NCI-H2196 (cell line): ENCODE results near the gene QRICH2.
A peak's percentile ranks its signal among the peaks of the same experiment; 100 is the strongest.
"Not testable (repeated sequence)": the region's sequence is repeated elsewhere in the genome, so short reads cannot be mapped to it uniquely, and the experiment has no call there.

Source experiments
- DNase-seq: peaks from one replicate; lab custom pipeline; 2025; ENCODE audit not compliant: unreplicated experiment; lab: John Stamatoyannopoulos, UW

Gene QRICH2, protein sequence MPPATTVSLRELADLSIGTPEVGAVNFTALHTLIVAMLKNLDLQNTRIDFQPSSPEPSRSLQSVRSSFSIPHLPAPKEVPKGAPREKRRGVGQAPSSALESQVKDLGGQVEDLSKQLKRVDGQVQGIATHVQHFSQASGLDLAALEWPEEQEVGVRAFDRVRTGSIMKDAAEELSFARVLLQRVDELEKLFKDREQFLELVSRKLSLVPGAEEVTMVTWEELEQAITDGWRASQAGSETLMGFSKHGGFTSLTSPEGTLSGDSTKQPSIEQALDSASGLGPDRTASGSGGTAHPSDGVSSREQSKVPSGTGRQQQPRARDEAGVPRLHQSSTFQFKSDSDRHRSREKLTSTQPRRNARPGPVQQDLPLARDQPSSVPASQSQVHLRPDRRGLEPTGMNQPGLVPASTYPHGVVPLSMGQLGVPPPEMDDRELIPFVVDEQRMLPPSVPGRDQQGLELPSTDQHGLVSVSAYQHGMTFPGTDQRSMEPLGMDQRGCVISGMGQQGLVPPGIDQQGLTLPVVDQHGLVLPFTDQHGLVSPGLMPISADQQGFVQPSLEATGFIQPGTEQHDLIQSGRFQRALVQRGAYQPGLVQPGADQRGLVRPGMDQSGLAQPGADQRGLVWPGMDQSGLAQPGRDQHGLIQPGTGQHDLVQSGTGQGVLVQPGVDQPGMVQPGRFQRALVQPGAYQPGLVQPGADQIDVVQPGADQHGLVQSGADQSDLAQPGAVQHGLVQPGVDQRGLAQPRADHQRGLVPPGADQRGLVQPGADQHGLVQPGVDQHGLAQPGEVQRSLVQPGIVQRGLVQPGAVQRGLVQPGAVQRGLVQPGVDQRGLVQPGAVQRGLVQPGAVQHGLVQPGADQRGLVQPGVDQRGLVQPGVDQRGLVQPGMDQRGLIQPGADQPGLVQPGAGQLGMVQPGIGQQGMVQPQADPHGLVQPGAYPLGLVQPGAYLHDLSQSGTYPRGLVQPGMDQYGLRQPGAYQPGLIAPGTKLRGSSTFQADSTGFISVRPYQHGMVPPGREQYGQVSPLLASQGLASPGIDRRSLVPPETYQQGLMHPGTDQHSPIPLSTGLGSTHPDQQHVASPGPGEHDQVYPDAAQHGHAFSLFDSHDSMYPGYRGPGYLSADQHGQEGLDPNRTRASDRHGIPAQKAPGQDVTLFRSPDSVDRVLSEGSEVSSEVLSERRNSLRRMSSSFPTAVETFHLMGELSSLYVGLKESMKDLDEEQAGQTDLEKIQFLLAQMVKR (N-terminal part only)

DNA sequence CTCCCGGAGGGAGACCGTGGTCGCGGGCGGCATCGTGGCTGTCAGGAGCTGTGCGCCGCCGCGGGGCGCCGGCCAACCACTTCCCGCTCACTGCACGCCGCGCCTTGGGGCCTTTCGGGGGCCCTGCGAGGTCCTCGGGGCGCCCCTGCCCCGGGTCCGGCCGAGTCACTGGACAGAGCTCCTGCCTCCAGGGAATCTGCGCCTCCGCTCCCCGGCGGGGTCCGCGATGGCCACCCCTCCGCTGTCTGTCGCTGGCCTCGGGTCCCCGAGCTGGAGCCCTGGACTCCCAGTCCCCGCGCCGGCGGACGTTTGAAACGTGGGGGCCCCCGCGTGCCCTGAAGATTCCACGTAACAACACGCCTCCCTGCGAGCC, at the start of gene QRICH2:
Gene QRICH2 (minus strand): TSS at position 311 of the 373 bp plus-strand sequence. CDS start 278 bp downstream, at position 33.
- DNase-seq = no peak

DNA sequence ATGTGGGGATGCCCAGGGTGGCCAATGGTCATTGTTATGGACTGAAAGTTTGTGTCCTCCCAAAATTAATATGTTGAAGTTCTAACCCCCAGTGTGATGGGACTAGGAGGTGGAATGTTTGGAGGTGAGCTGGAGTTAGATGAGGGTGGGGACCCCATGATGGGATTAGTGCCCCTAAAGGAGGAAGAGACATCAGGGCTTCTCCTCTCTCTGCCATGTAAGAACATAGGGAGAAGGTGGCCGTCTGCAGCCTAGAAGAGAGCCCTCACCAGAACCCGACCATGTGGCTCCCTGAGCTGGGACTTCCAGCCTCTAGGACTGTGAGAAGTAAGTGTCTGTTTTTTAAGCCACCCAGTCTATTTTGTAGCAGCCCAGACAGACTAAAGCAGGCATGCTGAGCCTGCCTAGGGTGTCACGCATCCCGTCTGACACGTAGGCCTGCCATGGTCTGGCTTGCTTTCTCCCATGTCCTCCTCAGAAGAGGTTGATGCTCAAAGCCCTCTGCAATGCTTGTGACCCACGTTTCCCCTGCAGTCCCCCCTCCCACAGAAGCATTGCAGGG, 49.6 kb upstream of the QRICH2 start:
- no peak for DNase-seq

DNA sequence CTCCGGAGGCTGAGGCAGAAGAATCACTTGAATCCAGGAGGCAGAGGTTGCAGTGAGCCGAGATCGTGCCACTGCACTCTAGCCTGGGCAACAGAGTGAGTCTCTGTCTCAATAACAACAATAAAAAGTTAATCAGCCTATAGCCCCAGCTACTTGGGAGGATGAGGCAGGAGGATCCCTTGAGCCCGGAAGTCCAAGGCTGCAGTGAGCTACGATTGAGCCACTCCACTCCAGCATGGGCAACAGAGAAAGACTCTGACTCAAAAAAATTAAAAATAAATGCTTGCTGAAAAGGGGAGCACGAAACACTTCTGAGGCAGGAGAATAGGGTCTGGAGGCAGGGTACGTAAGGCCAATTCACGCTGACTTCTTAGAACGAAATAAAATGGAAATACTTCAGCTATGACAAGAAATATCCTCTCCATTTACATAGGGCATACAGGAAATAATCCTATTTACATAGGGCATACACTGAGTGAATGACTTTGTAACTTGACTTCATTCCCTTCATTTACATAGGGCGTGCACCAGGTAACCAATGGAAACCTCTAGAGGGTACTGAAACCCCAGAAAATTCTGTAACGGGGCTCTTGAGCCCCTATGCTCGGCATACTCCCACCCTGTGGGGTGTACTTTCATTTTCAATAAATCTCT, 48.9 kb upstream of the QRICH2 start:
- DNase-seq = no peak

DNA sequence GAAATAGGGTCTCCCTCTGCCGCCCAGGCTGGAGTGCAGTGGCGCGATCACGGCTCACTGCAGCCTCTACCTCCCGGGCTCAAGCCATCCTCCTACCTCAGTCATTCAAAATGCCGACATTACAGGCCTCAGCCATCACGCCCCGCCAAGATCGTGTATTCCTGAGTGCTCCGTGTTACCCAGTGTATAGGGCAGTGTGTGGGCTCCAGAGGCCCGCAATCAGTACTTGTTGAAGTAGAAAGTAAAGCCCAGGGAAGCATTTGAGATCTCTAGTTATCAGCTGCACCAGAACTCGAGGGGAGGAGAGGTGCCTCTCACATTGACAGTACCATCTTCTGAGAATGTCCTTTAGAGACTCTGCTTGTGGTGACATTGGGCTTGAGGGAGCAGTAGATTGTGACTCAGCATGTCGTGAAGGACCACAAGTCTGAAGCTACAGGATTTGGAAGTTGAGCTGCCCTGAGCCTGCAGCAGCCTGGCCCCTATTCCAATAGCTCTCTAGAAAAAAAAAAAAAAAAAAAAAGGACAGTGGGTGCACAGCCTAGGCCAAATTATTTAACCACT, 46.8 kb upstream of the QRICH2 start:
- no peak for DNase-seq

DNA sequence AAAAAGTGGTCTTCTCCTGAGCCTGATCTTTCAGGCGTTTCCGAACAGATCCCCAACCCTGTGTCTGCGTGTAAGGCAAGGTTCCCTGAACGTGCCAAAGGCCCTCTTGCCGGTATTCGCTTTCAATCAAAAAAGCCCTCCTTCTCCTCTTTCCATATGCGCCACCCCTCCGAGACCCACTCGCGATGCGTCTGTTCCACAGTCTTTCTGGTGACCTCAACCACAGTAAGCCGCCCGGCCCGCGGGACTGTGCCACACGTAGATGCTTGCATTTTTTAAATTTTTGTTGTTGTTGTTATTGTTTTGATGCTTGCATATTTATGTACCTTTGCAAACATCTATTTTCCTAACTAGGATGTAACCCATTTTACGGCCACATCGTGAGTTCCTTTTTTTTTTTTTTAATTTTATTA, 46.2 kb upstream of the QRICH2 start:
- no peak for DNase-seq

DNA sequence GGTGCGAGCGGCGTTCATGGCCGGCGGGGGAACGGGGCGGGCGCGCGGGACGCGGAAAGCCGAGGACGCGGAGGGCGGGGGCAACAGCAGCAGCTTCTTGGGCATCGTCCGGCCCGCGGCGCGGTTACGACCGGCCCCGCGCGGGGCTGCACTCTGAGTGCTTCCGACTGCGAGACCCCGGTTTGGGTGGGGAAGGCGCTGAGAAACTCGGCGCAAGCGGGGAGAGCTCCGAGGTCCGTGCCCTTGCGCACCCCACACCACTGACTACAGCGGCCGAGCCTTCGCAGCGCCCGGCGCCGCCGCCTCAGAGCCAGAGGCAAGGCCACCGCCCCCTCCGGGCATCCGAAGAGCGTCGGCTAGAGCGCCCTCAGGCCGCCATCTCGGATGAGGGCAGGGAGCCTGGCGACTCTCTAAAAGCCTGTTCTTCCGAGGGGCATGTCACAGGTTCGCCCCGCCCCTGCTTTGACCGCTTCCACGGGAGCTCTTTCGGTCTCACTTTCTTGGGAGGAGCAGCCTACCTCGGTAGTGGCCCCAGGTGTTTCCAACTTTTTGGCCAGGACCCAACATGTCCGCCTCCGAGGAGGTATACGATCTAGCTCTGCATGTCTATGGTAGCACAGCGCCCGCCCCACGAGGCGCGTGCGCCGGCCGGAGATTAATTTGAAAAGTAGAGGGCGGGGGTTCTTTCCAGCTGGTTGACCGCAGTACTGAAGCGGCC, 45.7 kb upstream of the QRICH2 start, which contains the start of gene PRPSAP1:
Gene PRPSAP1 (minus strand): TSS at position 318 of the 718 bp plus-strand sequence. CDS start 213 bp downstream, at position 105.
- peak; percentile 99 for DNase-seq

DNA sequence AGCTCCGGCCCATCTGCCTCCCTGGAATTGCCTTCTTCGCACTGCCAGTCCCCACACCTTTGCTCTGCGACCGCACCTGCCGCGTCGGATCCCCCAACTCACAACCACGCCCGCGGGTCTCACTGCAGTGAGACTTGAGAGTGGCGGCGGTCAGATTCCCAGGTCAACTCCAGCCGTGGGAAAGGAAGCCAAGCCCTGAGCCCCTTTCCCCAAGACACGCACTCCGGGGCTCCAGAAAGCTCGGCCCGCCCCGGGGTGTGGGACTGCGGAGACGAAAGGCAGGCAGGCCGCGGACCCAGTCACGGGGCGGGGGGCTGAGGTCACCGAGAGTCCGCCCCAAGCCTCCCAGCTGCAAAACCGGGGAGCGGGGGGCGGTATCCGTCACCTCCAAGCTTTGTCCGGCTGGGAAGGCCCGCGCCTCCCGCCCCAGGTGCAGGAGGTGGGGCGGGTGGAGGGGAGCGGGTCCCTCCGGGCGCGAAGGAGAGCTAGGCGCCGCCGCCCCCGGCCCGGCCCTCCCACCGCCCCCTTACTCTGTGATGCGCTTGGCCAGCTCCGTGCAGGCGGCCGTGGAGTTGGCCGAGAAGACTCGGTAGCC, 45.0 kb upstream of the QRICH2 start:
- DNase-seq = no peak

DNA sequence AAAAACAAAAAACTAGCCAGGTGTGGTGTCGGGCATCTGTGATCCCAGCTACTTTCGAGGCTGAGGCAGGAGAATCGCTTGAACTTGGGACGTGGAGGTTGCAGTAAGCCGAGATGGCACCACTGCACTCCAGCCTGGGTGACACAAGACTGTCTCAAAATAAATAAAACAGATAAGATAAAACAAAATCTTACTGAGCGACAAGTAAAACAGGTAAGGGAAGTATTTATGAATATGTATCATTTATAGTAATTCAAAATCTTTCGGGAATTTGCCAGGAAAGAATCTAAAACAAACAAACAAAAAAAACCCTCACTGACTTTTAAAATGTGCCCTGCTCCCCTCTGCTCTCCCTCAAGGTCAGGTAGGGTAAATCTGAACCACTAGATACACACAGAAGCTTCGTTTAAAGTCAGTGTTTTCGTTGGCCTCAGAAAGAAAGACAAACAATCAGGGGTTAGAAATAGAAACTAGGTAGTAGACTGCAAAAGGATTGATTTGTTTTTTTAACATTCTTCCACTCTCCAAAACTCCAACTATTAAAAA, 43.5 kb upstream of the QRICH2 start:
- DNase-seq = no peak

DNA sequence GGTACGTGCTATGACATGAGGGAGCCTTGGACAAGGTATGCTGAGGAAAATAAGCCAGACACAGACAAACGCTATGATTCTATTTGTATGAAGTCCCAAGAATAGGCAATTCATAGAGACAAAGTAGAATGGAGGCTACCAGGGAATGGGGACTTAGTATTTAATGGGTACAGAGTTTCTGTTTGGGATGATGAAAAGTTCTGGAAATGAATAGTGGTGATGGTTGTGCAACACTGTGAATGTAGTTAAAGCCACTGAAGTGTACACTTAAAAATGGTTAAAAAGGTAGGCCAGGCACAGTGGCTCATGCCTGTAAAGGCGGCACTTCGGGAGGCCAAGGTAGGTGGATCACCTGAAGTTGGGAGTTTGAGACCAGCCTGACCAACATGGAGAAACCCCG, 42.4 kb upstream of the QRICH2 start:
- no peak for DNase-seq

DNA sequence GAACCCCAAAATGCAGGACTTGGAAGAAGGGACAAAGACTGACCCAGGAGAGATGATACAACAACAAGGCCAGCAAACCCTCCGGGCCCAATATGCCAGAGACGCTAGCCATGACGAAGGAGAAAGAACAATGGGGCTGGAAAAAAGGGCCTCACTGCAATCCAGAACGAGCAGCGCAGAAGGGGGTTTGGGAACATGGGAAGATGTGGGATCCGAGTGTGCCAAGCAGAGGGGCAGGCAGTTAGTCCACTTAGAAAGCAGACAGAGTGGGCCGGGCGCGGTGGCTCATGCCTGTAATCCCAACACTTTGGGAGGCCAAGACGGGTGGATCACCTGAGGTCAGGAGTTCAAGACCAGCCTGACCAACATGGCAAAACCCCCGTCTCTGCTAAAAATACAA, 38.9 kb upstream of the QRICH2 start:
- not testable (repeated sequence) for DNase-seq

DNA sequence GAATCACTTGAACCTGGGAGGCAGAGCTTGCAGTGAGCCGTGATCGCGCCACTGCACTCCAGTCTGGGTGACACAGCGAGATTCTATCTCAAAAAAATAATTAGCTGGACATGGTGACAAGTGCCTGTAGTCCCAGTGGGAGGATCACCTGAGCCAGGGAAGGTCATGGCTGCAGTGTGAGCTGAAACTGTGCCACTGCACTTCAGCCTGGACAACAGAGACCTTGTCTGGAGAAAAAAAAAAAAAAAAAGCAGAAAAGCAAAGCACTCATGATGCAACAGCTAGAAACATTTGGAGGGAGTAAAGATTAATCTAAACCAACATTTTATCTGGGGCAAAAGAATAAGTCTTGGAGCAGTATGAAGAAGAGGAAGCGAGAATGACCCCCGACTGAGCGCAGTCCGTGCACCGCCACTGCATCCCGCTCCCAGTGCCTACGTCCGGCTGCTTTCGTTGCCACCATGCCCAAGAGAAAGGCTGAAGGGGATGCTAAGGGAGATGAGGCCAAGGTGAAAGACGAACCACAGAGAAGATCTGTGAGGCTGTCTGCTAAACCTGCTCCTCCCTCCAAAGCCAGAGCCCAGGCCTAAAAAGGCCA, 37.4 kb upstream of the QRICH2 start:
- no peak for DNase-seq

DNA sequence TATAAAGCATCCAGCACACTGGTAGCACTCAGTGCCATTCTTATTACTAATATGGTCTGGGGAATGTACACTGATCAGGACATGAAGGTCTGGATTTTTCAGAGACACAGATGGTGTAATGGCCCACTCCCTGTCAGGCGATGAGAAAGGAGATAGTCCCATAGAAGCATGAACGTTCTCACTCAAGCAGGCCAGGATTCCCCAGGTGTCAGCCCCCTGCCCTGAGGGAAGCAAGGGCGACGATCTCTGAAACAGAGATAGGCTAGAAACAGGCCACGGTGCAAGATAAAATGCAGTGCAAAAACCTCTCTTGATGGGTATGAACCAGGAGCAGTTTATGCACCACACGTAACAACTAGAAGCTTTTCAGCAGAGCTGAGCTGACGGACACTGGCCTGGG, 35.0 kb upstream of the QRICH2 start:
- DNase-seq = no peak

DNA sequence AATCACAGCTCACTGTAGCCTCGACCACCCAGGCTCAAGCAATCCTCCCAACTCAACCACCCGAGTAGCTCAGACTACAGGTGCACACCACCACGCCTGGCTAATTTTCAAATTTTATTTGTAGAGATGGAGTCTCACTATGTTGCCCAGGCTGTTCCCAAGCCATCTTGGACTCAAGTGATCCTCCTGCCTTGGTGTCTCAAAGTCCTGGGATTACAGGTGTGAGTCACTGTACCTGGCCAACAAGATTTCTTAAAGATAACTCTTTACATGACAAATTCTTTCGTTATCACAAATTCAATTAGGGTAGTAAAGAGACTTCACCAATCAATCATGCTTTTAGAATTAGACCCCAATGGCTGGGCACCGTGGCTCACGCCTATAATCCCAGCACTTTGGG, 33.2 kb upstream of the QRICH2 start:
- DNase-seq = no peak

DNA sequence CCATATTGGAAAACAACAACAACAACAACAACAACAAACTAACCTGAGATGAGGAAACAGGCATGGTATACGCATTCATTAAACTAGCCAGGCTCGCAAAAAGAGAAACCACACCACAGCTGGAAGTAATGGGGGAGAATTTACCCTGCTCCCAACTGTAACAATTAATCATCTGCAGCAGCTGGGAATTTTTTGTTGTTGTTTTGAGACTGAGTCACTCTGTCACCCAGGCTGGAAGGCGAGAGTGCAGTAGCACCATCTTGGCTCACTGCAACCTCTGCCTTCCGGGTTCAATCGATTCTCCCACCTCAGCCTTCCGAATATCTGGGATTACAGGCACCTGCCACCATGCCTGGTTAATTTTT, 29.3 kb upstream of the QRICH2 start:
- DNase-seq = no peak

DNA sequence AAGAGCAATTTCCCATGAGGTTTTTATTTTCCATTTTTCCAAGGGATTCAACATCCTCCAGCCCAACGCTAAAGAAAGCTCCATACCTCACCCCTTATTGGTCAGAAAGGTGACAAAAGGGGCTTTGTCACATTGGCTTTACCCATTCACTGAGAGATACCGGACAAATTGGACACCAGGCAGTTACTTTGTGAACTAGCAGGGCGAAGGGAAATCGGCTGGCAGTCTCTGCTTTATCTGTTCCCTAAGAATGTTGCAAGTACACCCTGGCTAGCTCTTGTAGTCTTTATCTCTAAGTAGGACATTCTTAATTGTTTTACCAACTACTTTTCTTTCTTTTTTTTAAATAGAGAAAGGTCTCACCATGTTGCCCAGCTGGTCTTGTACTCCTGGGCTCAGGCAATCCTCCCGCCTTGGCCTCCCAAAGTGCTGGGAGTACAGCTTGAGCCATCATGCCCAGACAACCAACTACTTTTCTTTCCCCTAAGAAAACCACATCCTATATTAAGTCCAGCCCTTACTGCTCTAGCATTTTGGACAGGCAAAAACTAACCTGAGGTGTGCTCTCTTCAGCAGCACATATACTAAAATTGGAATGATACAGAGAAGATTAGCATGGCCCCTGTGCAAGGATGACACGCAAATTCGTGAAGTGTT, 28.8 kb upstream of the QRICH2 start:
- DNase-seq = no peak

DNA sequence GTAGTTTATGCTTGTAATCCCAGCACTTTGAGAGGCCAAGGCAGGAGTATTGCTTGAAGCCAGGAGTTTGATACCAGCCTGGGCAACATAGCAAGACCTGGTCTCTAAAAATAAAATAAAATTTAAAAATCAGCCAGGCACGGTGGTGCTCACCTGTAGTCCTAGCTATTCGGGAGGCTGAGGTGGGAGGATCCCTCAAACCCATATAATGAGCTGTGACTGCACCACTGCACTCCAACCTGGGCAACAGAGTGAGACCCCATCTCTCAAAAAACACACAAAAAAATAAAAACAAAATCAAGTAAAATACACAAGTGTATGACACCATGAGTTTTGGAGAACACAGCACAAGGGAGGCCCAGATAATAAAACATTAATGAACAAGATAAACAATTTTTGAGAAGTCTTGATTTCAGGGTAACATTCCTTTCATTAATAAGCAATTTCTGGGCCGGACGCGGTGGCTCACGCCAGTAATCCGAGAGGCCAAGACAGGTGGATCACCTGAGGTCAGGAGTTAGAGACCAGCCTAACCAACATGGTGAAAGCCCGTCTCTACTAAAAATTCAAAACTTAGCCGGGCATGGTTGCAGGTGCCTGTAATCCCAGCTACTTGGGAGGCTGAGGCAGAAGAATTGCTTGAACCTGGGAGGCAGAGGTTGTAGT, 27.8 kb upstream of the QRICH2 start:
- DNase-seq = no peak
